IMR-90 (cell line): ENCODE results near the gene VIPR2. TPM values are rescaled to one million over a fixed set of nuclear protein-coding genes. Genes with fewer than 3 reads are reported as not detected.

ENCODE experiments used
- ATAC-seq: fragments of 200-7000 bp; cut with Tn5 transposase; 2 replicates; pipeline ENCODE4 v1.9.1; 2020; ENCODE audit warnings: low read depth, mild to moderate bottlenecking, moderate library complexity
- BruUV-seq: library from RNA; stranded (reverse); fragments of 400-500 nt; replicated peaks from 2 replicates; lab custom pipeline; 2021; lab: Mats Ljungman, UMichigan
- CTCF ChIA-PET: fragments of 300-600 bp; formaldehyde crosslinking; extraction: SDS; loops from one replicate; lab custom pipeline; 2021; ENCODE audit warnings: antibody characterized with exemption; lab: Yijun Ruan, JAX
- POLR2A ChIA-PET: fragments of 300-600 bp; sonication (Branson Sonifier 250); formaldehyde crosslinking; loops from one replicate; lab custom pipeline; 2022; ENCODE audit warnings: antibody characterized with exemption; ENCODE audit not compliant: unreplicated experiment; lab: Charles Lee
- DNase-seq: peaks from one replicate; pipeline ENCODE4 v3.0.0; 2013
- H2AFZ ChIP-seq: replicated peaks from 2 replicates; pipeline ENCODE3; 2013; ENCODE audit warnings: low read length, mild to moderate bottlenecking; ENCODE audit not compliant: poor library complexity
- H2AK5ac ChIP-seq: 2 replicates; pipeline ENCODE4 v1.6.1; 2013; ENCODE audit warnings: low read depth, low read length, inconsistent platforms
- H2AK9ac ChIP-seq: replicated peaks from 2 replicates; pipeline ENCODE3; 2013; ENCODE audit warnings: mild to moderate bottlenecking, low read depth, low read length, moderate library complexity; ENCODE audit not compliant: poor library complexity
- H2BK120ac ChIP-seq: 2 replicates; pipeline ENCODE4 v1.6.1; 2013; ENCODE audit warnings: low read depth, low read length, inconsistent platforms
- H2BK15ac ChIP-seq: 3 replicates; pipeline ENCODE4 v1.6.1; 2013; ENCODE audit warnings: low read depth, low read length, inconsistent platforms
- H2BK20ac ChIP-seq: 2 replicates; pipeline ENCODE4 v1.6.1; 2013; ENCODE audit warnings: low read depth, mild to moderate bottlenecking, inconsistent platforms, low read length, moderate library complexity
- H2BK5ac ChIP-seq: 2 replicates; pipeline ENCODE4 v1.6.1; 2013; ENCODE audit warnings: mild to moderate bottlenecking, low read depth, low read length, inconsistent platforms; ENCODE audit not compliant: poor library complexity, severe bottlenecking
- H3K14ac ChIP-seq: replicated peaks from 2 replicates; pipeline ENCODE4 v1.6.1; 2013; ENCODE audit warnings: low read depth, low read length, inconsistent platforms
- H3K18ac ChIP-seq: 2 replicates; pipeline ENCODE4 v1.6.1; 2013; ENCODE audit warnings: low read depth, low read length, control low read depth
- H3K23ac ChIP-seq: 2 replicates; pipeline ENCODE4 v1.6.1; 2013; ENCODE audit warnings: low read depth, low read length, inconsistent platforms
- H3K27ac ChIP-seq: 2 replicates; pipeline ENCODE4 v1.5.1; 2013; ENCODE audit warnings: mild to moderate bottlenecking, control low read depth, low read length; ENCODE audit not compliant: insufficient read depth
- H3K27me3 ChIP-seq: 2 replicates; pipeline ENCODE4 v1.6.1; 2013; ENCODE audit warnings: low read length; ENCODE audit not compliant: control insufficient read depth, insufficient read depth
- H3K36me3 ChIP-seq: 2 replicates; pipeline ENCODE4 v1.6.1; 2013; ENCODE audit warnings: low read length, mixed read lengths; ENCODE audit not compliant: control insufficient read depth, insufficient read depth
- H3K4ac ChIP-seq: 2 replicates; pipeline ENCODE4 v1.6.1; 2013; ENCODE audit warnings: low read depth, low read length, inconsistent platforms
- H3K4me1 ChIP-seq: 2 replicates; pipeline ENCODE4 v1.6.1; 2013; ENCODE audit warnings: low read length, mixed read lengths; ENCODE audit not compliant: control insufficient read depth, insufficient read depth
- H3K4me2 ChIP-seq: 2 replicates; pipeline ENCODE4 v1.6.1; 2013; ENCODE audit warnings: low read depth, mild to moderate bottlenecking, control low read depth, low read length, moderate library complexity
- H3K4me3 ChIP-seq: 2 replicates; pipeline ENCODE4 v1.5.1; 2013; ENCODE audit warnings: low read depth, mild to moderate bottlenecking, control low read depth, low read length, moderate library complexity; ENCODE audit not compliant: insufficient read depth
- H3K56ac ChIP-seq: 2 replicates; pipeline ENCODE4 v1.6.1; 2013; ENCODE audit warnings: low read length, inconsistent platforms; ENCODE audit not compliant: insufficient read depth; ENCODE audit errors: extremely low read depth
- H3K79me1 ChIP-seq, 2 experiments: 2 replicates each; pipeline ENCODE4 v1.6.1; 2013; ENCODE audit warnings: low read length in 2 of 2, inconsistent platforms in 1 of 2, low read depth in 1 of 2
- H3K9ac ChIP-seq: 2 replicates; pipeline ENCODE4 v1.6.1; 2013; ENCODE audit warnings: low read depth, low read length, control low read depth
- H3K9me1 ChIP-seq: 2 replicates; pipeline ENCODE4 v1.6.1; 2013; ENCODE audit warnings: low read length, inconsistent platforms; ENCODE audit not compliant: insufficient read depth
- H3K9me3 ChIP-seq: 2 replicates; pipeline ENCODE4 v1.6.1; 2013; ENCODE audit warnings: low read length; ENCODE audit not compliant: control insufficient read depth, insufficient read depth
- H4K20me1 ChIP-seq: 2 replicates; pipeline ENCODE4 v1.6.1; 2013; ENCODE audit warnings: low read length, inconsistent platforms; ENCODE audit not compliant: insufficient read depth
- H4K5ac ChIP-seq: 2 replicates; pipeline ENCODE4 v1.6.1; 2013; ENCODE audit warnings: mild to moderate bottlenecking, low read depth, low read length, control low read depth
- H4K8ac ChIP-seq, 2 experiments: 2 replicates each; pipeline ENCODE4 v1.6.1; 2013; ENCODE audit warnings: low read depth in 2 of 2, low read length in 2 of 2, control low read depth in 1 of 2, inconsistent platforms in 1 of 2
- H4K91ac ChIP-seq: 2 replicates; pipeline ENCODE4 v1.6.1; 2013; ENCODE audit warnings: low read depth, low read length, inconsistent platforms; ENCODE audit not compliant: insufficient read depth
- BHLHE40 ChIP-seq: fragments of 150-350 bp; IDR thresholded peaks from 2 replicates; pipeline ENCODE4 v1.6.1; 2016; ENCODE audit warnings: mild to moderate bottlenecking, low read depth, low read length
- CEBPB ChIP-seq: IDR thresholded peaks from 2 replicates; pipeline ENCODE4 v1.6.1; 2012; ENCODE audit warnings: low read depth, low read length, improper control_type of control experiment
- CHD1 ChIP-seq: IDR thresholded peaks from 2 replicates; pipeline ENCODE4 v1.6.1; 2012; ENCODE audit warnings: low read depth, low read length, improper control_type of control experiment
- FOS ChIP-seq: fragments of 150-350 bp; IDR thresholded peaks from 2 replicates; pipeline ENCODE4 v1.6.1; 2016; ENCODE audit warnings: low read depth, low read length
- MAFK ChIP-seq: IDR thresholded peaks from 2 replicates; pipeline ENCODE4 v1.6.1; 2012; ENCODE audit warnings: low read depth, low read length, improper control_type of control experiment
- MAZ ChIP-seq: IDR thresholded peaks from 2 replicates; pipeline ENCODE4 v1.6.1; 2012; ENCODE audit warnings: low read depth, mild to moderate bottlenecking, low read length, improper control_type of control experiment, moderate library complexity, borderline replicate concordance
- MXI1 ChIP-seq: IDR thresholded peaks from 2 replicates; pipeline ENCODE4 v1.6.1; 2012; ENCODE audit warnings: low read depth, mild to moderate bottlenecking, low read length, moderate library complexity, borderline replicate concordance
- NFE2L2 ChIP-seq: fragments of 150-350 bp; IDR thresholded peaks from 2 replicates; pipeline ENCODE4 v1.6.1; 2016; ENCODE audit warnings: low read depth, mild to moderate bottlenecking, low read length
- POLR2A ChIP-seq: IDR thresholded peaks from 2 replicates; pipeline ENCODE4 v1.6.1; 2012; ENCODE audit warnings: mild to moderate bottlenecking, low read depth, low read length
- RAD21 ChIP-seq: IDR thresholded peaks from 2 replicates; pipeline ENCODE4 v1.6.1; 2012; ENCODE audit warnings: low read length, improper control_type of control experiment
- RCOR1 ChIP-seq: IDR thresholded peaks from 2 replicates; pipeline ENCODE4 v1.6.1; 2012; ENCODE audit warnings: mild to moderate bottlenecking, low read length, improper control_type of control experiment; ENCODE audit not compliant: insufficient replicate concordance
- RFX5 ChIP-seq: IDR thresholded peaks from 2 replicates; pipeline ENCODE4 v1.8.0; 2012; ENCODE audit warnings: low read depth, mild to moderate bottlenecking, low read length, moderate library complexity
- WGBS, 2 experiments: methylation state at CpG; one replicate each; pipeline versions ENCODE4 v1.1.5 to v1.1.7; 2013; ENCODE audit warnings: missing lambda C conversion rate in 2 of 2; ENCODE audit not compliant: insufficient read length in 1 of 2; ENCODE audit errors: extremely low coverage in 2 of 2; 5-methylcytosine and 5-hydroxymethylcytosine counted together
- dilution Hi-C: fragments of 300-500 bp; cut with HindIII; formaldehyde crosslinking; loops from one replicate; pipeline ENCODE4 v1.14.3; 2018; ENCODE audit warnings: low sequenced_read_pairs; ENCODE audit not compliant: unreplicated experiment
- in situ Hi-C: fragments of 300-500 bp; cut with MboI; formaldehyde crosslinking; loops from 3 replicates; pipeline ENCODE4 v1.14.3; 2019; ENCODE audit warnings: low sequenced_read_pairs, inconsistent platforms, mixed read lengths
- intact Hi-C: fragments of 100-400 bp; cut with micrococcal nuclease; formaldehyde crosslinking; loops from 2 replicates; pipeline ENCODE4 v1.10.0; 2022
- polyA plus RNA-seq, 3 experiments: library from polyadenylated mRNA; depleted of rRNA; stranded (reverse); fragments of >200 nt; gene quantifications; 2 replicates each; pipeline ENCODE4 v1.2.3, GENCODE V29; 2012; ENCODE audit warnings: low replicate concordance in 1 of 3
- total RNA-seq: library from RNA; depleted of rRNA; stranded (reverse); fragments of >200 nt; gene quantifications from 2 replicates; pipeline ENCODE4 v1.2.3, GENCODE V29; 2012
- TF ChIP-seq, protein P1 (sequence below): fragments of 150-350 bp; IDR thresholded peaks from 2 replicates; pipeline ENCODE4 v1.6.1; 2016; ENCODE audit warnings: low read depth, mild to moderate bottlenecking, low read length, moderate library complexity, borderline replicate concordance
- TF ChIP-seq, protein P2 (sequence below): fragments of 150-350 bp; IDR thresholded peaks from 2 replicates; pipeline ENCODE4 v1.6.1; 2017; ENCODE audit warnings: mild to moderate bottlenecking, antibody characterized with exemption, low read length, low read depth

The VIPR2 gene
- total and polyA plus RNA-seq, 2 of the 4 experiments (the other 2 are of a cell fraction): not detected

- H3K23ac ChIP-seq: no peak overlapping the region
- ATAC-seq (no peak), DNase-seq (no peak)
- no peak overlapping the region for H3K14ac ChIP-seq
- H2AK5ac ChIP-seq: no peak overlapping the region
- H3K9me3 ChIP-seq: peaks cover 37% of the 10 kb centered on the region
- no peak overlapping the region for H2BK120ac ChIP-seq
- H3K4ac ChIP-seq: no peak overlapping the region
- H3K9me1 ChIP-seq: no peaks in the 10 kb centered on the region
- H4K91ac ChIP-seq: no peak overlapping the region
- no peak overlapping the region for H3K9ac ChIP-seq
- intact Hi-C loops (no loop called here), in situ Hi-C loops (no loop called here), dilution Hi-C loops (no loop called here)
- H3K4me2 ChIP-seq: no peak overlapping the region
- no peak overlapping the region for H3K18ac ChIP-seq
- no peaks in the 10 kb centered on the region for H3K4me1 ChIP-seq
- H3K27ac ChIP-seq: no peak overlapping the region
- no peak overlapping the region for H3K56ac ChIP-seq
- H2AFZ ChIP-seq: no peak overlapping the region
- H2BK20ac ChIP-seq: no peak overlapping the region
- H4K8ac ChIP-seq: no peak overlapping the region
- no peak overlapping the region for H4K5ac ChIP-seq
- H2BK15ac ChIP-seq: no peak overlapping the region
- 70% methylated on average over 7 of the region's 14 CpGs; no CpG with 5 or more reads in 1 of the 2 experiments for WGBS, 2 experiments
- H3K4me3 ChIP-seq: no peak overlapping the region
- no peaks in the 10 kb centered on the region for H3K27me3 ChIP-seq
- H3K79me1 ChIP-seq: no peaks in the 10 kb centered on the region
- H2AK9ac ChIP-seq: no peak overlapping the region
- H4K20me1 ChIP-seq: no peaks in the 10 kb centered on the region
- TF ChIP-seq POLR2A (no peak), CEBPB (no peak), RAD21 (no peak), MXI1 (no peak), NFE2L2 (no peak), BHLHE40 (no peak), MAZ (no peak), RFX5 (no peak), MAFK (no peak), RCOR1 (no peak), CHD1 (no peak), FOS (no peak)
- TF ChIP-seq, protein P1, sequence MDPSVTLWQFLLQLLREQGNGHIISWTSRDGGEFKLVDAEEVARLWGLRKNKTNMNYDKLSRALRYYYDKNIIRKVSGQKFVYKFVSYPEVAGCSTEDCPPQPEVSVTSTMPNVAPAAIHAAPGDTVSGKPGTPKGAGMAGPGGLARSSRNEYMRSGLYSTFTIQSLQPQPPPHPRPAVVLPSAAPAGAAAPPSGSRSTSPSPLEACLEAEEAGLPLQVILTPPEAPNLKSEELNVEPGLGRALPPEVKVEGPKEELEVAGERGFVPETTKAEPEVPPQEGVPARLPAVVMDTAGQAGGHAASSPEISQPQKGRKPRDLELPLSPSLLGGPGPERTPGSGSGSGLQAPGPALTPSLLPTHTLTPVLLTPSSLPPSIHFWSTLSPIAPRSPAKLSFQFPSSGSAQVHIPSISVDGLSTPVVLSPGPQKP: no peak
- TF ChIP-seq, protein P2, sequence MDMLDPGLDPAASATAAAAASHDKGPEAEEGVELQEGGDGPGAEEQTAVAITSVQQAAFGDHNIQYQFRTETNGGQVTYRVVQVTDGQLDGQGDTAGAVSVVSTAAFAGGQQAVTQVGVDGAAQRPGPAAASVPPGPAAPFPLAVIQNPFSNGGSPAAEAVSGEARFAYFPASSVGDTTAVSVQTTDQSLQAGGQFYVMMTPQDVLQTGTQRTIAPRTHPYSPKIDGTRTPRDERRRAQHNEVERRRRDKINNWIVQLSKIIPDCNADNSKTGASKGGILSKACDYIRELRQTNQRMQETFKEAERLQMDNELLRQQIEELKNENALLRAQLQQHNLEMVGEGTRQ: no peak
- BruUV-seq: no TSS peak
- ChIA-PET POLR2A (no interaction called here), CTCF (no interaction called here)
- H3K36me3 ChIP-seq: no peaks in the 10 kb centered on the region
- no peak overlapping the region for H2BK5ac ChIP-seq
Observed at GRCh38 chr7:159068893-159069448, 75.7 kb downstream of the VIPR2 start.
